Transverse colon (tissue), 4 donors: ENCODE data around the gene SLC4A8.
"Not testable (repeated sequence)": the region's sequence is repeated elsewhere in the genome, so short reads cannot be mapped to it uniquely, and the experiment has no call there.

Experiments
- EP300 ChIP-seq: sonication (generic); formaldehyde crosslinking; IDR thresholded peaks from one replicate; pipeline ENCODE4 v1.6.1; 2017; ENCODE audit warnings: antibody characterized with exemption, low read depth
- POLR2A ChIP-seq: fragments of 450-650 bp; IDR thresholded peaks from one replicate; pipeline ENCODE4 v1.6.1; 2016; ENCODE audit warnings: antibody characterized with exemption, mild to moderate bottlenecking, moderate library complexity
- POLR2AphosphoS5 ChIP-seq, 3 donors: sonication (generic); formaldehyde crosslinking; IDR thresholded peaks; one replicate each; pipeline ENCODE4 v1.6.1; 2016; ENCODE audit warnings: antibody characterized with exemption in 3 of 3
- TF ChIP-seq, protein P1 (sequence below), 5 experiments: fragments of 200-600 bp in 3 of 5; fragments of 450-650 bp in 2 of 5; sonication (generic) in 3 of 5; IDR thresholded peaks; 1 replicate in 2 of 5; 2 replicates in 3 of 5; pipeline ENCODE4 v1.5.1; 2016 to 2017; ENCODE audit warnings: antibody characterized with exemption in 5 of 5, inconsistent platforms in 3 of 5, mild to moderate bottlenecking in 2 of 5, moderate library complexity in 1 of 5

- TF ChIP-seq, protein P1, sequence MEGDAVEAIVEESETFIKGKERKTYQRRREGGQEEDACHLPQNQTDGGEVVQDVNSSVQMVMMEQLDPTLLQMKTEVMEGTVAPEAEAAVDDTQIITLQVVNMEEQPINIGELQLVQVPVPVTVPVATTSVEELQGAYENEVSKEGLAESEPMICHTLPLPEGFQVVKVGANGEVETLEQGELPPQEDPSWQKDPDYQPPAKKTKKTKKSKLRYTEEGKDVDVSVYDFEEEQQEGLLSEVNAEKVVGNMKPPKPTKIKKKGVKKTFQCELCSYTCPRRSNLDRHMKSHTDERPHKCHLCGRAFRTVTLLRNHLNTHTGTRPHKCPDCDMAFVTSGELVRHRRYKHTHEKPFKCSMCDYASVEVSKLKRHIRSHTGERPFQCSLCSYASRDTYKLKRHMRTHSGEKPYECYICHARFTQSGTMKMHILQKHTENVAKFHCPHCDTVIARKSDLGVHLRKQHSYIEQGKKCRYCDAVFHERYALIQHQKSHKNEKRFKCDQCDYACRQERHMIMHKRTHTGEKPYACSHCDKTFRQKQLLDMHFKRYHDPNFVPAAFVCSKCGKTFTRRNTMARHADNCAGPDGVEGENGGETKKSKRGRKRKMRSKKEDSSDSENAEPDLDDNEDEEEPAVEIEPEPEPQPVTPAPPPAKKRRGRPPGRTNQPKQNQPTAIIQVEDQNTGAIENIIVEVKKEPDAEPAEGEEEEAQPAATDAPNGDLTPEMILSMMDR (IDR thresholded peaks at IDR 0.05), result not testable (repeated sequence)
- not testable (repeated sequence) for TF ChIP-seq POLR2AphosphoS5 (IDR thresholded peaks at IDR 0.05); EP300; POLR2A
Measured at GRCh38 chr12:51454016-51454415, 29.4 kb downstream of the SLC4A8 start.
